Amygdala (tissue), 56 donors: ENCODE results near the gene PDE4D.

Experiments used
- DNase-seq, 56 donors: peaks; one replicate each; lab custom pipeline; 2025; lab: John Stamatoyannopoulos, UW

The PDE4D gene

DNA sequence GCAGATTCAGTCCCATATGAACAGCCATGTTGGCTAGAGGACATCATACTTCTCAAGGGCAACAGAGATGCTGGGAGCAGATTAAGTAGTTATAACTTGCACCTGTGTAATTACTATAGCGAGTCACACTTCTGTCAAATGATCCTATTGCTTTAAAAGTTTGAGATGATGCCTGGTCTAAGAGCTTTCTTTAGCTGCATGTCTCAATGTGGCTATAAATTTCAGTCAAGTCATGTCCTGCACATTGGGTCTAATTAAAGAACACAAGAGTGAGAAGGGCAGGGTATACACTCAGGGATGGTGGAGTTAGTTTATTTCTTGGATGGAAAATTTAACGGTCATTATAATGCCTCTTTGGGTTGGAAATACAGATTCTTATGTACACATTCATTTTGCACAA, 753.4 kb downstream of the PDE4D start:
- DNase-seq, result no peak

DNA sequence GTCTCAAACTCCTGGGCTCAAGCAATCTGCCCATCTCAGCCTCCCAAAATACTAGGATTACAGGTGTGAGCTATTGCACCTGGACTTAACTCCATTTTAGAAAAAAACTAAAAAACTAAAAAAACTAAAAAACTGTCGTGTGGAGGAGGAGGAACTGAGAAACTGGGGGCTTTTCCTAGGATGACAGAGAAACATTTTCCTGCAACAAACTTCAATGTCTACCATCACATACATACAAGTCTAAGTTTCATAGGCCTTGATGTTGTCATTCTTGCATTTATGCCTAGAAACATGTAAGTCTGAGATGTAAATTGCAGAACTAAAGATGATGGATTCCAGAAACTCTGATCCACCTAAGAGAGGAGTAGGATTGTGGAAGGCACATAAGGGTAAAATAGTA, 753.8 kb downstream of the PDE4D start:
- no peak for DNase-seq

DNA sequence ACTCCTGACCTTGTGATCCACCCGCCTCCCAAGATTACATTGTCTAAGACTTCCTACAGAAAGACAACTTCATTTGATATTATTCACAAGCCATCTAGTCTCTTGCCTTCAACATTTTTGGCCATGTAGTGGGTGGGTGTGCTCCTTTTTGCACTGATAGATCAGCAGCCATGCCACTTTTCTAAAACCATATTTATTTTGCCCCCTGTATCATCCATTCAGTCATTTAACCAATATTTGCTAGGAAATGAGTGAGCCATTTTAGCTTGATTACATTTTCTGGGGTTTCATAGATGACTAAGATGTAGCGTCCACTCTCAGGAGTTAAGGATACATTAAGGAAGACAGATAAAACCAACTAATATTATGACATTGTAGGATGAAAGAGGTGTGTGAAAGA, 755.0 kb downstream of the PDE4D start:
- no peak for DNase-seq

DNA sequence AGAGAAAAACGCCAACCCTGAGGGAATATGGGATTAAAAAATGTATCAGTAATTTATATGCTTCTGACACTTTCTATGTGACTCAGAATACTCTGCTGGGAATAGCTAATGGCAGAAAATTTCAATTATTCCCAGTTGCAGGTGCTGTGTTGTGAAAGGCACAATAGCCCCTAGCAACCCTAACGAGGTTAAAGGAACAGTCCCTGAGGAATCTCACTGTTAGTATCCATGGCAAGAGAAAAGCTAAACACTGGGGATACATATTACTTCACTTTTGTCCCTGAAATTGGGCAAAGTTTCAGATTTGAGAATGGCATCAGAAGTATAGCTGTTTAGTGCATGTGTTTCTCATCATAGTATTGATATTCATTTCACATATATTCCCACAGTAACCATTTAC, 755.7 kb downstream of the PDE4D start:
- no peak for DNase-seq

DNA sequence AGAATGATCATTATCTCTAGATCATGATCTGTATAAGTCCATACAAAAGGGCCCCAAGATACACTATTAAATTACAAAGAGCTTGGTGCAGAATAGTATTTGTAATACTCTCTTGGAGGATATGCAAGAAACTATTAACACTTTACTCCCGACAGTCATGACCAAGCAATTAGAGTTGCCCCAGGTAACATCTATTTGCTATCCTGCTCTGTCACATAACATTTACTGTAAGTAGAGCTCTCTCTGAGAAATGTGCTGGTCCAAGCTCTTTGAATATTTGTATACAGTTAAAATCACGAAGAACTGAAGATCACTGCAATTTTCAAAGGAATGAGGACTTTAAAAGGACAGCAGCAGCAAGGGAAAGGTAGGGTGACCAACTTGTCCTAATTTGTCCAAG, 757.0 kb downstream of the PDE4D start:
- DNase-seq, result no peak

DNA sequence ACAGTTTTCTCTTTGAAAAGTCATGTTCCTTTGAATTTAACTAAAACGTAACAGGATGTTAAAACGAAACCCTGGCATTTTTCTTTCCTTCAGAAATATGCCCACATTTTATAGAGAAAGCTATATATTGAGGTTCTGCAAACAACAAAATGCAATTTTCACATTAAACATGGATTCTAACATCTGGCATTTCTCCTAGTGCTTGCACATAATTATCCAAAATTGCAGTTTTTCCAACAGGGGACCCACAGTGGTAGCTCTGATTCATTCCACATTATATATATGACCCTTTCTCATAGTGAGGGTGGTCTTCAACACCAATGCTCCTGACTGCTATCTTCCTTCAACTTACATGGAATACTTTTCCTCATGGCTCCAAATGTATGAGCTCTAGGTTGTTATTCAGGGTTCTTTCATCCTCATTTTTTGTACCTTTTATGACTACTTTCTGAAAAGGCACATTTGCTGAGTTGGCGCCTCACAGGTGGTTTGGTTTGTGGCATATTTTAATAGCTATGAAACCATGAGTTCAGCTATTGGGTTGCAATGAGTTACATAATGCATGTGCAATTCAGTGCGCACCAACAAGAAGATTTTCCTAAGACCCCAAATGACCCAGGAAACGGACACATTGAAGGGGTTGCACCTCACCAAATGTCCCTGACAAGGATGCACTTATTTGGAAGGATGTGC, 758.9 kb downstream of the PDE4D start:
- no peak for DNase-seq

DNA sequence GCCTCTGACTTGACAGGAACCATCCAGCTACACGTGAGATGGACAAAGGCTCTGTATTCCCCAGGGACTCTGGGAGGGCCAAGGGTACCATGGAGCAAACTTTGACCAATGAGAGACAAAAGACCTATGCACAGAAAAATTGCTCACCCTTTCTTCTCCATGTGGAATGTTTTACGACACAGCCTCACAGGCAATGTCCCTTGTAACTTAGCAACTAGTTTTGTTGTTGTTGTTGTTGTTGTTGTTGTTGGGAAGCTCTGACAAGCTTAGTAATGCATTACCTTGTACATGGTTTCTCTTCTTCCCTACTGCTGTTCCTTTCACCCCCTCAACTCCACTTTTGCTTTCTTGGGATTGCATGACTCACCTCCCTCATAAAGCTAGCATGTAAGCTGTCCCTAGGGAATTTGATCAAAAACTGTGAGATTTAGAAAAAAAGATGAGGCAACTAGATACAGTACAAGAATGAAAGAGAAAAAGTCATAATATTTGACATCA, 759.7 kb downstream of the PDE4D start:
- DNase-seq, result no peak

DNA sequence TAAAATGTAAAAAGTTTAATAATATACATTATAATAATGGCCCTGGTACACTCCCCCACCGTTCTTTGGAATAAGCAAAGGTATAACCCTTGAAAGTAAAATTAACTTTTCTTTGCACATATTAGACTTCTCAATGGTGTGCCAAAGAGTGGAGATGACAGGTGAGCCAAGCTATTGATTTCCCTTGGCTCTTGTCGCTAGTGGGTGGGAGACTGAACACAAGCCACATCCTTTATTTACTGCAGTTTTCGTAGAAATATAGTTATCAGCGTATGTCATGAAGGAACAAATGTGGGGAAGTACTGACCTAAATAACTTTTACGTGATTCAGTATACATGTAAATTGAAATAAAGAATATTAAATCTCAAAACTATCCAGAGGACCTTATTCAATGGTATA, 761.4 kb downstream of the PDE4D start:
- DNase-seq, result no peak

DNA sequence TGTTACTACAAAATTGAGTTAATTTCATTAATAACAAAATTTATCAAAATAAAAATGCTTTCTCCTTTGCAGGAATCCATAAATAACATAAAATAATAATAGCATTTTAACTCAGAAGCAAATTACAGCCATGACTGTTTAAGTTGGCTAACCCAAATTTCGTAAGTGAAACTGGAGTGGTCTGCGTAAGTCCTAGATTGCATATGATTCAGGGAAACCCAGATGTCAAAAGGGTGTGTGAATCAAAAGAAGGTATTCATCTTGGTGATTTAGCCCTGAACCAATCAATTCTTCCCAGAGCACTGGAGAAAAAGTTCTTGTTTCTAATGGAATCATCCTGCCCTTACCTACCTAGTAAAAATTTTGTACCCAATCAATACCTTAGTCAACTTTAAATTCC, 763.1 kb downstream of the PDE4D start:
- no peak for DNase-seq

DNA sequence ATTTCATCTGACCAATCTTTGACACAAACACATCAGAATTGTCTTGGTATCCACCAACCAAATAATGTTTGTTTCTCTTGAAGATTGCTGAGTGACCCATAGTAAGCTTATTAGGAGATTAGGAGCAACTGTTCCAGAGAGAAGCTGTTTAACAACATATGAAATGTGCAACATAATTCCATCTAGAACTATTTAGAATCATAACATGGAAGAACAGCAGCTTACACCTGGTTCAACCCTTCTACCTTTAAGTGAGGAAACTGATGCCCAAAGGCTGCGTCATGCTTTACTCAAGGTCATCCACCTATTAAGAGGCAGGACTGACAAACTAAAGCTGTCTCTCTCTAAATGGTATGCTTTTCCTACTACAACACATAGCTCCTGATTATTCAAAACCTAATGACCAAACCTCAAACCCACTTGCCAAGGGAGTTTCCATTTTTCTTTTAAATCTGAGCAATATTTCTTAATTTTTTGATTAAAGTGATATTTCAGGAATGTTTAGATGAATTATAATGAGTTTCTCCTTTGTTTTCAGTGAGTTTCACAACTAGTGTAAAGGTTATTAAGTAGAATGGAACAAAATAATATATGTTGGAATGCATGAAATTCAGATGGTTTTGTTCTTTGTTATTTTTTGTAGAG, 764.8 kb downstream of the PDE4D start:
- no peak for DNase-seq

DNA sequence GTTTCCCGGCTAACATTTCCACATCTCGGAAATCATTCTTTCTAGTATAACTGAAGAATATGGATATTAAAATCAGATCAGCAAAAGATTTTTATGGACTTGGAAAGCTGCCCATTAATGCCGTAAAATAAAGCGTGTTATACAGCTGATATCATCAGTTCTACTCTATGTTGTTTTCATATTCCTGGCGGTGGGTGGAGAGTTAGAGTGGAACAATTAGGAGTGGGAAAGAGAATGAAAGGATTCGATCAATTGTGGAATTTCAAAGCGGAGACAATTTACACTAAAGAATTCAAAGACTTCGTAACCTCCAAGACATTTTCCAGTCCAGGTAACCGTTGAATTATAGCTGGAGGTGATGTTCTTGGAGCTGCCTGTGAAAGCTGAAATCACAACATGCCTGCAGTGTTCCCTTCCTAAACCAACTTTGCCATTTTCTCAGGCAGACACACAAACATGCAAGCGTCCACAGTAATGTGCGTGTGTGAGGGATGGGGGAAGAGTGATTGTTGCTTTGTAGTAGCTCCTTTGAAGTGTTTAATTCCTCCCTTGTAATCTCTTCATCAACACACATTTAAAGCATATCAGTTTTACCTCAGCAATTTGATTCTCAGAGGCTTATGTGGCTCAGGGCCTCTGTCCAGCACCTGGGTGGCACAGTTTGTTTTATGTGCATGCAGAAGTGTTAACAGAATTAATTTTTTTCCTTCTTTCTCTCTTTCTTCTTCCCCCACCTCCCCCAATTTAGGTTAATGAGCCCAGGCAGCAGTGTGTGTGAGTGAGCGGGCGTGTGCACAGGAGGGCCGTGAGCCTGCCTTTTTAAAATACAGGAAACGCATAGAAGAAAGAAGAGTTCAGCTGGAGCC, 766.6 kb downstream of the PDE4D start:
- peak in 3 of 56 donors; percentile 15 to 36 (median 27) for DNase-seq

DNA sequence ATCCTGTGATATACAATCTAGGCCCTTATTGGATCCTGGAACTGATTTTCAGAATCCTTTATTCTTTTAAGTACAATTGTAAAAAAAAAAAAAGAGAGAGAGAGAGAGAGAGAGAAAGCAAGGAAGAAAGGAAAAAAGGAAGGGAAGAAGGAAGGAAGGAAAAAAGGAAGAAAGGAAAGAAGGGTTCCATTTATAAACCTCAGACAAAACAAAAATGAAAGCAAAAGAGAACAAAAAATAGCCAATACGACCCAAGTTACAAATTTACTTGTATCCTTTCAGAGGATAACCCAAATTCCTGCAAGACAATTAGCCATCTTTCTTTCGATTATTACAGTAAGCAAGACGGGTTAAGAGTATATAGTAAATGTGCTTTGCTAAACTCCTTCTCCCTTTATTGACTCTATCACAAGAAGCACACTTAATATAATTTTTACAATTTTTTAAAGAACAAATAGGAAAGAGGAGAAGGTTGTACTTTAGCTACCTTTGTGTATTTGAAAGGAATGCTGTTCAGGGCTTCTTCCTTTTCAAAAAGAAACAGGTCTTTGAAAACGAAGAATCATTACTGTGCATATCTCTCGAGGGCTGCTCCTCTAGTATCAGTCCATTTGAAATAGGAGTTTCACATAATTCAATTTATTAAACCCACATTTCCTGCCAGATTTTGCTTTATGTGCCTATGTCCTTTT, 767.4 kb downstream of the PDE4D start:
- DNase-seq, result no peak

DNA sequence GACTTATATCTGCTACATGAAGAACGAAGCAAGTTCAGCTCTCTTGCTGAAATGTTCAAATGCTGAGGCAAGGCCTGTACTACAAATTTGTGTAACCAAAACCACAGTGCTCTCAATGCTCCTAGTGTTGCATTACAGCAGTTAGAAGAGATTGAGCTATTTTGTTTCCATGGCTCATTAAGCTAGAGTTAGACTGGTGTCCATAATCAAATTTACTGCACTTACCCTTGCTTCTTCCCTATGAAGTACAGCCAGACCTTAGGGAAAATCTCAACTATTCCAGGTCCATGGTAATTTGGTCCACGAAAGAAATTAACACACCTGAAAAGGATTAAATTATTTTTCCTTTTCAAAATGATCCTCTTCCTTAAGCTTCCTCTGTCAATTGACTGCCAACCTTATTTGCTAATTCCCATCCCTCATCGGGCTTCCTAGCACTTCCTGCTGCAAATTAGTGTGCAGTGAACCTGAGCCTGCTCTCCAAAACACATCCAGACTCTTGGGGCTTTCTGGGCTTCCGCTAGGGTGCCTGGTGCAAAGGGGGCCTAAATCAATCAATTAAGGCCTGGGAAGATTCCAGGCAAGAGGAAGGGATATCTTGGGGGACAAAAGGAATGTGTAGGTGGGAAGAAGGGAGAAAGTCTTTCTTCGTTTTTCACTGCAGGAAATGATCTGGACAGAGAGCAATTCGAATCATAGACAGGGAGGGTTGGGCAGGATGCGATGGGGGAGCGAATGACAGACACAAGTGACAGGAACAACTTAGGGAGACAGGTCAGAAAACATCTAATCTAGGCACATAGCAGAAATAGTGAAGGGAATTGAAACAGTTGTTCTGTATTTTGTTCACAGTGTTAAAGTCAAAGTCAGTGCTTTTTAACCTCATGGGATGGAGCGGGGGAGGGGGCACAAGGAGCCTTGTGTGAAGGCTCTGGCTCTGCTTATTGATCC, 768.2 kb downstream of the PDE4D start:
- no peak for DNase-seq

DNA sequence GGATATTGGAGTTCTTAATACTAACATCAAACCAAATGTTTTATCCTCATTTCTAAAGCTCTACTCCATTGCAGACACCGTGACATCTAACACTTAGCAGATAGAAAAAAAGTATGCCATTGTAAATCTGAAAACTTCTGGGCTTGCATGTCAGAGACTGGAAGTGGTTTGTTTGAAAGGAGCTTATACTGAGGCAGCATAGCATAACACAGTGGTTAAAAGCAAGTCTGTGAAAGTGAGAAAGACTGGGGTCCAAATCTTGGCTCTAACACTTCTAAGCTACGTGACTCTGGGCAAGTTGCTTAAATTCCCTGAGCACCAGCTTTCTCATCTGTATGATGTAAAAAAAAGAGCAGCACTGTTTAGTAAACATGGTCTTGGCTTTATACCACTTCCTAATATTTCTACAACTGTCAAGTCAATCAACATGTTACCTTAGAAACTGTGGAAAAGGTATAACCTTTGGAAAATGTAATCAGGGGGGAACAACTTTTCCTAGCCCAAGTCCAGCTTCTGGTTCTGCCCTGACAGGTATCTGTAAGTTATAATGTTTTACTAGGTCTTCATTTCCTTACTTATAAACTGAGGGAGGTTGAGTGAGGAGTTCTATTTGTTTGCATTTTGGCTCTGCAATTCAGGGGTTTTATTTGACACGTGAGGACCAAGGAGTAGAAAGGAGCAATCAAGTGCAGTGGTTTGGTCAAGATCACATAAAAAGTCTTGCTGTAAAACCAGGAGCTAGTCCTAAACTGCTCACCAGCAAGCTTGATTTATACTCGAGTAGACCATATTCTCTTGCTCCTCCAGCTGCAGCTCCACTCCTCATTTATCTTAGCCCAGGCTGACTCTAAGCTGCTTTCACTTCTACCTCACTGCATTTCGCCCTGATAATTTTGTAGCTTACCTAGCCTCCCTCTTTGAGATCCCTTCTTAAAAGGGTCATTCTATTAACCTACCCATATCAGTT, 769.6 kb downstream of the PDE4D start:
- no peak for DNase-seq

DNA sequence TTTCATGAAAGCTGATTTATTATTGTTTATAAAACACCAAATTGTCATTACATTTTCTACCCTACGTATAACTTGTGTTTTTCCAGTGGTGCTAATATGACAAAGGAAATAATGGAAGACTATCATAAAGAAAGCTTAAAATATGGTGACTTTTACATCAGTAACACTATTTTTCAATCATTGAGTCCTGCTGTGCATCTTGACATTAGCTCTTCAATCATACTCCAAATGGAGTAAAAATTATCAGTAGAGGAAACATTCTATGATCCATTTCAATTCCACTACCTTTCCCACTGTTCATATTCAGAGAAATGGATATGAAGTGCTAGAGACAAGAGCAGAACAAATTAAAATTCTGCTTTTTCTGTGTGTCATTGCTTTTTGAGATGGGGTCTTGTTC, 774.0 kb downstream of the PDE4D start:
- no peak for DNase-seq

DNA sequence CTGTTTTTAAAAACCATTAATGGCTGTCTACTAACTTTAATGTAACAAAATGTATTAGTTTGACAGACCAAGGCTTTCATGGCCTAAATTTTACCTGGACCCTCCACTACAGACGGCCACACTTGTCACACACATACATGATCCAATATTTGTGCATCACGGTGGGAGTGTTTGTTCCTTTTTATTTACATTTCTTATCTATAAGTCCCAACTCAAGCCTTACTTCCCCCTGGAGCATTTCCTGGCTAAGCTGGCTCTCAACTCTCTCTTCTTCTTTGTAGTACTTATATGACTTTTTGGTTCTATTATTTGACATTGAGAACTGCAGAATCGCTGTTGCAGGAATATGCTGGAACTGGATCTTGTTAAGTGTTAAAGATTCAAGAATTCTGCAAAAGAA, 776.2 kb downstream of the PDE4D start:
- no peak for DNase-seq

DNA sequence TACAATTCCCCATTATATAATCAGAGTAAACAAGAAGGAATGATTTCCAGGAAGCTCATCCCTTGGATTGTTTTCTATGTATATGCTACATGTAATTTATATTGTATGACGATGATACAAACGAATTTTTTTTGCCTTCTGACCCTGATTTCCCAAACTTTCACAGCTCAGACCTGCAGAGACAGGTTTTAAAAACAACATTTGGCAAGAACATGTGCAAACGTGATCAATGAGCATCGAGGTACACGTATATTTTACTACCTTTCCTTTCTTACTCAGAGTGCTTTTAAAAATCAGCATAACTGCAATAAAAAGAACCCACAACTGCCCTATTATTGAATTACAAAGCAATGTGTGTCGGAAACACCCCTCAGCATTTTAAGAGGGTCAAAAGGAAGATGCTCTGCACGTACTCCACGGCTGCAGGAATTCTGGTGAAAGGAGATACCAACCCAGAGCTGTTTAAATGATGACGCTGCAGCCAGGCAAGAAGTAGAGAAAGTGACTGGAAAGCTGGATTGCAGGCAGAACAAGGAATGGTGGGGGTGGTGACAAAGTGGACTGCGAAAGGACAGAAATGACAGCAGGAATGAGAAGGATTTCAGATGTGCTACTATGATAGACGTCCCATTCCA, 777.2 kb downstream of the PDE4D start:
- DNase-seq, result no peak

DNA sequence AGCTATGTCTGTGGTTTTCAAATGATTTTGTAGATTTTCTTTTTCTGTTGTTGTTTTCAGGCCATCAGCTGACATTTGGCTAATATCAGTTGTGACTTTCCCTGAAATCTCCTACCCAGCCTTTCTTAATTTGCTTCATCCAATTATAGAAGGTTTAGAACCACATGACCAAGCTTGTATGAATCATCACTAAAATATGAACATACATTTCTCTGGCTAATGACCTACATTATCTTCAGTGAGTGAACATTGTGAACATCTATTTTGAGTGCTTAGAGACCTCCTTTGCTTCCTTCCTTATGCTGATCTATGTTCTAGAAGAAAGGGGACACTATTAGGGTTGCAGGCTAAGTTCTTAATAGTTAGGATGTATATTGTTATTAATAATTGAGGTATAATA, 778.2 kb downstream of the PDE4D start:
- no peak for DNase-seq
